Motor neuron (in vitro differentiated cells): ENCODE data around the gene COL23A1. TPM values are rescaled to one million over a fixed set of nuclear protein-coding genes. Genes with fewer than 3 reads are reported as not detected.
A peak's percentile ranks its signal among the peaks of the same experiment; 100 is the strongest.

Experiments
- ATAC-seq, 8 experiments: fragments of 200-7000 bp; cut with Tn5 transposase; replicated peaks in 6 of 8; 2 replicates each; pipeline ENCODE4 v1.8.0; 2021; ENCODE audit warnings: mild to moderate bottlenecking in 8 of 8, moderate library complexity in 8 of 8
- H3K27ac ChIP-seq, 2 donors: fragments of 250-450 bp; sonication (Bioruptor Pico); 2 replicates each; pipeline ENCODE4 v1.9.0; 2021; ENCODE audit warnings: antibody characterized with exemption in 2 of 2, mild to moderate bottlenecking in 2 of 2, moderate library complexity in 1 of 2
- H3K4me1 ChIP-seq, 2 donors: fragments of 250-450 bp; sonication (Bioruptor Pico); replicated peaks in 1 of 2; 2 replicates each; pipeline ENCODE4 v1.6.1; 2021; ENCODE audit warnings: antibody characterized with exemption in 2 of 2, mild to moderate bottlenecking in 2 of 2, moderate library complexity in 1 of 2
- H3K4me3 ChIP-seq, 5 donors: fragments of 250-450 bp; sonication (Bioruptor Pico); 2 replicates each; pipeline ENCODE4 v1.9.0; 2021; ENCODE audit warnings: antibody characterized with exemption in 5 of 5, mild to moderate bottlenecking in 5 of 5, moderate library complexity in 4 of 5
- WGBS, 10 experiments: fragments of 450-650 bp; shearing (Covaris generic); methylation state at CpG; one replicate each; pipeline ENCODE4 v1.0.0; 2022; 5-methylcytosine and 5-hydroxymethylcytosine counted together
- in situ Hi-C, 9 experiments: fragments of 400-800 bp; cut with MboI; loops; one replicate each; pipeline ENCODE4 v1.15.0; 2021; ENCODE audit warnings: low sequenced_read_pairs in 9 of 9, low pct_unique_long_range_greater_than_20kb in 2 of 9; ENCODE audit not compliant: unreplicated experiment in 9 of 9
- total RNA-seq, 8 experiments: library from RNA; unstranded; fragments of 300-600 nt; gene quantifications; 2 replicates each; pipeline versions ENCODE4 v1.2.3 to v1.2.4, GENCODE V29; 2022

Gene COL23A1
- total RNA-seq, 8 experiments from 2014 or later, result 0.10 to 10.8 (median 0.20) TPM

- peaks cover 0 to 12% of the 10 kb centered on the region in 2 donors for H3K4me1 ChIP-seq
- H3K27ac ChIP-seq, result no peak overlapping the region
- in situ Hi-C loops, result loop anchor here in 4 of 9 experiments (25.0 kb wide), 1 partner anchor 296 kb away; no protein-coding TSS in a partner anchor
- no peak overlapping the region for H3K4me3 ChIP-seq
- WGBS, 10 experiments, result 20 to 84% (median 68%) methylated on average over 1 to 7 of the region's 8 CpGs; no CpG with 5 or more reads in 4 of the 10 experiments
- no peak for ATAC-seq
Measured at GRCh38 chr5:178583279-178583678, 6.9 kb downstream of the COL23A1 start.

- no peak for ATAC-seq
- H3K27ac ChIP-seq, result no peak overlapping the region
- peaks cover 0 to 2% of the 10 kb centered on the region in 2 donors for H3K4me1 ChIP-seq
- in situ Hi-C loops, result loop anchor here in 4 of 9 experiments (25.0 kb wide), 1 partner anchor 295 kb away; no protein-coding TSS in a partner anchor
- H3K4me3 ChIP-seq, result no peak overlapping the region
- WGBS, 10 experiments, result 60 to 100% (median 84%) methylated on average over 1 to 4 of the region's 13 CpGs; no CpG with 5 or more reads in 4 of the 10 experiments
Measured at GRCh38 chr5:178582291-178582690, 7.9 kb downstream of the COL23A1 start.

GRCh38 chr5:178581621-178582020, 8.6 kb downstream of the COL23A1 start:
- ATAC-seq, result no peak

GRCh38 chr5:178580271-178580955, 9.8 kb downstream of the COL23A1 start:
- no peak overlapping the region for H3K4me3 ChIP-seq
- ATAC-seq, result no peak
- no peaks in the 10 kb centered on the region for H3K4me1 ChIP-seq
- WGBS, 10 experiments, result 19 to 100% (median 85%) methylated on average over 1 to 13 of the region's 15 CpGs
- in situ Hi-C loops, result loop anchor here in 4 of 9 experiments (25.0 kb wide), 1 partner anchor 293 kb away; no protein-coding TSS in a partner anchor
- H3K27ac ChIP-seq, result no peak overlapping the region

More at GRCh38 chr5:178581621-178582020, 8.6 kb downstream of the COL23A1 start:
- H3K27ac ChIP-seq, result no peak overlapping the region
- 50 to 94% (median 85%) methylated on average over 1 to 3 of the region's 3 CpGs; no CpG with 5 or more reads in 2 of the 10 experiments for WGBS, 10 experiments
- in situ Hi-C loops, result loop anchor here in 4 of 9 experiments (25.0 kb wide), 1 partner anchor 294 kb away; no protein-coding TSS in a partner anchor
- no peak overlapping the region for H3K4me3 ChIP-seq
- H3K4me1 ChIP-seq, result no peaks in the 10 kb centered on the region

- WGBS, 10 experiments, result 43 to 100% (median 77%) methylated on average over 1 to 5 of the region's 7 CpGs; no CpG with 5 or more reads in 4 of the 10 experiments
- Histone ChIP-seq H3K4me3 (no peak overlapping the region), H3K27ac (no peak overlapping the region), H3K4me1 (no peaks in the 10 kb centered on the region)
- no peak for ATAC-seq
- in situ Hi-C loops, result loop anchor here in 4 of 9 experiments (25.0 kb wide), 1 partner anchor 291 kb away; no protein-coding TSS in a partner anchor
Measured at GRCh38 chr5:178577944-178578343, 12.2 kb downstream of the COL23A1 start.

- WGBS, 10 experiments, result 76 to 100% (median 84%) methylated on average over 2 to 12 of the region's 31 CpGs; no CpG with 5 or more reads in 7 of the 10 experiments
- H3K4me1 ChIP-seq, result no peaks in the 10 kb centered on the region
- no peak overlapping the region for H3K27ac ChIP-seq
- ATAC-seq, result no peak
- no peak overlapping the region for H3K4me3 ChIP-seq
- in situ Hi-C loops, result loop anchor here in 4 of 9 experiments (25.0 kb wide), 1 partner anchor 290 kb away; no protein-coding TSS in a partner anchor
Measured at GRCh38 chr5:178577376-178577839, 12.8 kb downstream of the COL23A1 start.

GRCh38 chr5:178576591-178577351, 13.4 kb downstream of the COL23A1 start:
- peak in 6 of 8 experiments; percentile 30 to 62 (median 54) for ATAC-seq
- peak overlapping the region in 4 of 5 donors; percentile 9 to 14 (median 12) for H3K4me3 ChIP-seq
- H3K27ac ChIP-seq, result no peak overlapping the region
- H3K4me1 ChIP-seq, result no peaks in the 10 kb centered on the region
- 0% methylated on average over 10 of the region's 92 CpGs; no CpG with 5 or more reads in 9 of the 10 experiments for WGBS, 10 experiments
- in situ Hi-C loops, result loop anchor here in 4 of 9 experiments (25.0 kb wide), 1 partner anchor 289 kb away; no protein-coding TSS in a partner anchor

- H3K27ac ChIP-seq, result no peak overlapping the region
- no peak overlapping the region for H3K4me3 ChIP-seq
- in situ Hi-C loops, result loop anchor here in 3 of 9 experiments (25.0 kb wide), 1 partner anchor 286 kb away; no protein-coding TSS in a partner anchor
- no peaks in the 10 kb centered on the region for H3K4me1 ChIP-seq
- 0 to 100% (median 80%) methylated on average over 1 to 7 of the region's 7 CpGs; no CpG with 5 or more reads in 2 of the 10 experiments for WGBS, 10 experiments
- no peak for ATAC-seq
Measured at GRCh38 chr5:178573216-178573615, 17.0 kb downstream of the COL23A1 start.

GRCh38 chr5:178572617-178573016, 17.6 kb downstream of the COL23A1 start:
- in situ Hi-C loops, result loop anchor here in 3 of 9 experiments (25.0 kb wide), 1 partner anchor 285 kb away; no protein-coding TSS in a partner anchor

GRCh38 chr5:178569485-178569884, 20.7 kb downstream of the COL23A1 start:
- ATAC-seq, result no peak
- H3K27ac ChIP-seq, result no peak overlapping the region
- no peak overlapping the region for H3K4me3 ChIP-seq
- 0 to 64% (median 21%) methylated on average over 1 to 2 of the region's 2 CpGs for WGBS, 10 experiments
- no peaks in the 10 kb centered on the region for H3K4me1 ChIP-seq
- in situ Hi-C loops, result loop anchor here in 3 of 9 experiments (25.0 kb wide), 1 partner anchor 282 kb away; no protein-coding TSS in a partner anchor

More at GRCh38 chr5:178572617-178573016, 17.6 kb downstream of the COL23A1 start:
- whole genome bisulfite sequencing, 10 experiments, result 39 to 100% (median 91%) methylated on average over 1 to 4 of the region's 4 CpGs
- no peak for ATAC-seq
- H3K4me3 ChIP-seq, result no peak overlapping the region
- H3K4me1 ChIP-seq, result no peaks in the 10 kb centered on the region
- no peak overlapping the region for H3K27ac ChIP-seq

GRCh38 chr5:178564811-178565550, 25.2 kb downstream of the COL23A1 start:
- in situ Hi-C loops, result loop anchor here in 3 of 9 experiments (25.0 kb wide), 1 partner anchor 278 kb away; no protein-coding TSS in a partner anchor
- peak in 1 of 8 experiments; percentile 36 for ATAC-seq
- Histone ChIP-seq H3K4me3 (no peak overlapping the region), H3K4me1 (peaks cover 0 to 4% of the 10 kb centered on the region in 2 donors), H3K27ac (no peak overlapping the region)
- WGBS, 10 experiments, result 18 to 80% (median 56%) methylated on average over 2 to 11 of the region's 12 CpGs

GRCh38 chr5:178564397-178564796, 25.8 kb downstream of the COL23A1 start:
- H3K4me3 ChIP-seq, result no peak overlapping the region
- in situ Hi-C loops, result loop anchor here in 3 of 9 experiments (25.0 kb wide), 1 partner anchor 277 kb away; no protein-coding TSS in a partner anchor
- WGBS, 10 experiments, result 0 to 41% (median 21%) methylated on average over 1 to 4 of the region's 4 CpGs; no CpG with 5 or more reads in 2 of the 10 experiments
- ATAC-seq, result peak in 3 of 8 experiments; percentile 27 to 83 (median 59)
- no peak overlapping the region for H3K27ac ChIP-seq
- peaks cover 0 to 4% of the 10 kb centered on the region in 2 donors for H3K4me1 ChIP-seq
